HG02763 (cell line): ENCODE data around the gene LGALS14.

Source experiments
- ATAC-seq: cut with Tn5 transposase; IDR thresholded peaks from one replicate; pipeline ENCODE4 v1.9.1; 2021; ENCODE audit warnings: mild to moderate bottlenecking, moderate library complexity; ENCODE audit not compliant: unreplicated experiment

The LGALS14 gene

DNA sequence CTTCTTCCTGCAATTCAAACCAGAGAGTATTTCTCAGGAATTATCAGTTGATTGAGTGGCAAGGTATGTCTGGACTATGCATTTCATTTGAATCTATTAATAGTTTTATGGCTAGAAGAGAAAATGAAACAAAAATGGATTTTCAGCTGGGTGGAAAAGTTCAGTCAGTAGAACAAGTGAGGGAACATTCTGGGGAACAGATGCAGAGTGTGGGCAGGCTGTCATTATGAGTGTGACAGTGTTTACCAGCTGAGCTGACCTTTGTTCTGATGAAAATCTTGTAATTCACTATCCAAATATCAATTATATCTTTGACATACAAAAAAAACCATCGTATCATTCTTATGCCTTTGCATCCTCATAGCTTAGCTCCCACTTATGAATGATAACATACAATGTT lies 36.1 kb downstream of the LGALS14 start:
- ATAC-seq = no peak

DNA sequence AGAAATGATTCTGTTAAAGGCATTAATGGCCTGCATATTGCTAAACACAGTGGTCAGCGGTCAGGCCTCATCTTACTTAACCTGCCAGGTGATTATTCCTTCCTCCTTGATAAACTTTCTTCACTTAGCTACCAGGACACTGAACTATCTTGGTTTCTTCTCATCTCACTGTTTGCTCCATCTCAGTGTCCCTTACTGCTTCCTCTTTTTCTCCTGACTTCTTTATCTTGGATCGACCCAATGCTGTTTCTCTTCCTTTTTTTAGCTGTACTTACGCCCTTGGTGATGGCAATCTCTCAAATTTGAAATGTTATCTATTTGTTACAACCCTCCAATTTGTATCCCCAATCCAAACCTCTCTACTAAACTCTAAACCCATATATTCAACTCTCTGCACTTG lies 41.4 kb downstream of the LGALS14 start:
- no peak for ATAC-seq

DNA sequence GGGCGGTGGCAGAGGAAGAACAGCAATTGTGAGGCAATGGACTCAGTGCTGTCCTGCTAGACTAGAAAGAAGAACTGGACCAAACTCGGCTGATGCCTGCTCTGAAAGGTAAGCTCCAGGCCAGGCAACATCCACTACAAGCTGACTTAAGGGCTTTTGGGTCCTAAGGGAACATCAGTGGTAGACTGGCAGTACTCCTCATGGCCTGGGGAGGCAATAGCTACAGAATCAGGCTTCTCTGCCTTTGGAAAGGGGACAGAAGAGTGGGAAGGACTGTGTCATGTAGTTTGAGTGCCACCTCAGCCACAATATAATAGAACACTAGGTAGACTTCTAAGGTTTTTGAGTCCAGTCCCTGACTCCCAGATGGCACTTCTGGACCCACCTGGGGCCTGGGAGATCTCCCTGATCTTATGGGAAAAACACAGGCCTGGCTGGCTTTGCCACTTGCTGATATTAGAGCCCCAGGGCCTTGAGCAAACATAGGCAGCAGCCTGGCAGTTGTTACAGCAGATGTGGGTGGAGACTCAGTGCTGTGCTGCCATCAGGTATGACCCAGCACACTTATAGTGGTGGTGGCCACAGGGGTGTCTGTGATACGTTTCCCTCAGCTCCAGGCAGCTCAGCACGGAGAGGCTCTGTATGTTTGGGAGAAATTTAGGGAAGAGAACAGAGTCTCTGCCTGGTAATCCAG lies 42.7 kb downstream of the LGALS14 start:
- ATAC-seq = no peak

DNA sequence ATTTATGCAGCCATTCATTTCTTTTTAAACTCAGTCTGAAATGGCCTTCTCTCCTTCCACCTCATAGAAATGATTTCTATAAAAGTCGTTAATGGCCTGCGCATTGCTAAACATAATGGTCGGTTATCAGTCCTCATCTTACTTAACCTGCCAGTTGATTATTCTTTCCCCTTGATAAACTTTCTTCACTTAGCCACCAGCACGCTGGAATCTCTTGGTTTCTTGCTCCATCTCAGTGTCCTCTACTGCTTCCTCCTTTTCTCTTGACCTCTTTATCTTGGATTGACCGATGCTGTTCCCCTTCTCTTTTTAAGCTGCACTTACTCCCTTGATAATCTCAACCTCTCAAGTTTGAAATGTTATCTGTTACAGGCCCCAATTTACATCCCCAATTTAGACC lies 45.7 kb downstream of the LGALS14 start:
- no peak for ATAC-seq

DNA sequence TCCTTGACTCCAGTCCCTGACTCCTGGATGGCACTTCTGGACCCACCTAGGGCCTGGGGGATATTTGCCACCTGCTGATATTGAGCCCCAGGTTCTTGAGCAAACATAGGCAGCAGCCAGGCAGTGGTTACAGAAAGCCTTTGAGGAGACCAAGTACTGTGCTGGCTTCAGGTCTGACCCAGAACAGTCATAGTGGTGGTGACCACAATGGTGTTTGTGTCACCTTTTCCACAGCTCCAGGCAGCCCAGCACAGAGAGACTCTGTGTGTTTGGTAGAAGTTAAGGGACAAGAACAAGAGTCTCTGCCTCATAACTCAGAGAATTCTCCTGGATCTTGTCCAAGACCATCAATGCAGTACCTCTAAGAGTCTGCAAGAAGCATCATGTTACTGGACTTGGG lies 48.1 kb downstream of the LGALS14 start:
- no peak for ATAC-seq

DNA sequence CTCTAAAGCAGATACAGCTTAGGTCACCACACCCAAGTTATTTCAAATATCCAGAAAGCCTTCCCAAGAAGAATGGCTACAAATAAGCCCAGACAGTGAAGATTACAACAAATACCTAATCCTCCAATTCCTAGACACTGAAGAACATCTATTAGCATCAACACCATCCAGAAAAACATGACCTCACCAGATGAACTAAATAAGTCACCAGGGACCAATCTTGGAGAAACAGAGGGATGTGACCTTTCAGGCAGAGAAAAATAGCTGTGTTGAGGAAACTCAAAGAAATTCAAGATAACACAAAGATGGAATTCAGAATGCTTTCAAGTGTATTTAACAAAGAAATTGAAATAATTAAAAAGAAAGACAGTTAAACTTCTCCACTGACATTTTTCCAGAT lies 48.5 kb downstream of the LGALS14 start:
- no peak for ATAC-seq

DNA sequence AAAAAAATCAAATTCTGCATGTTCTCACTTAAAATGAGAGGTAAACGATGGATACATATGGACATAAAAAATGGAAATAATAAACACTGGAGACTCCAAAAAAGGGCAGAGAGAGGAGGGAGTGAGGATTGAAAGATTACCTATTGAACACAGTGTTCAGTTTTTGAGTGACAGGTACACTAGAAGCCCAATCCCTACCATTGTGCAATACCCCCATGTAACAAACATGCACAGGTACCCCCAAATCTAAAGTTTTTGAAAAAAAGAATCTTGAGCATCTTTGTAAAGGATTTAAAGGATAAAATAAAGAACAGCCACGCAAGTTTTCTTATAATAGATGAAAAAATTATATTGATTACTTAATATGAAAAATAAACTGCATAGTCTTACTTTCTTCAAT lies 50.3 kb downstream of the LGALS14 start:
- ATAC-seq = no peak

DNA sequence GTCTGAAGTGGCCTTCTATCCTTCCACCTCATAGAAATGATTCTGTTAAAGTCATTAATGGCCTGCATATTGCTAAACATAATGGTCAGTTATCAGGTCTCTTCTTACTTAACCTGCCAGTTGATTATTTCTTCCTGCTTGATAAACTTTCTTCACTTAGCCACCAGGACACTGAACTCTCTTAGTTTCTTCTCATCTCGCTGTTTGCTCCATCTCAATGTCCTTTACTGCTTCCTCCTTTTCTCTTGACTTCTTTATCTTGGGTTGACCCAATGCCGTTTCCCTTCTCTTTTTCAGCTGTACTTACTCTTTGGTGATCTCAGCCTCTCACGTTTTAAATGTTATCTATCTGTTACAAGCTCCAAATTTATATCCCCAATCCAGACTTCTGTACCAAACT lies 50.7 kb downstream of the LGALS14 start:
- ATAC-seq = no peak
